GF-D8 (cell line): ENCODE data around the gene CDH4.

Experiments used
- DNase-seq: peaks from one replicate; lab custom pipeline; 2025; lab: John Stamatoyannopoulos, UW

The CDH4 gene

GRCh38 chr20:61518424-61518951 lies 266.4 kb downstream of the CDH4 start:
- no peak for DNase-seq

DNA sequence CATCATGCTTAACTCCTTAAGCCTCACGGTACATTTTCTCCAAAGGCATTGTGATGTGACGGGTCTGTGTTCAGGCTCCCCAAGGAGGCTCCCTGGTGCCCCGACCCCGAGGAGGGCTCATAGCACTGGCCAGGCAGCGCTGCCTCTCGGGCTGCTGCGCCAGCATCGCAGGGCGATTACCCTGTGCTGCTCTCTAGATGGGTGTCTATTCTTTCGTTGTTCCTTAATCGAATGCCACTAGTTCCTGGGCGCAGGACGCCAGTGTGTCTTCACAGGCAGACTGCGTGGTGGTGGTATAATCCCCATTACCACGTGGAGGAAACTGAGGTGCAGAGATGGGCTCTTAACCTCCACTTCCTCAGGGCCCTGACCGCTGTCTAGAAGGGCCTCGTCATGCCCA lies 267.4 kb downstream of the CDH4 start:
- DNase-seq, result no peak

GRCh38 chr20:61520076-61520892 lies 268.2 kb downstream of the CDH4 start:
- no peak for DNase-seq

GRCh38 chr20:61520893-61521460 lies 268.9 kb downstream of the CDH4 start:
- no peak for DNase-seq

DNA sequence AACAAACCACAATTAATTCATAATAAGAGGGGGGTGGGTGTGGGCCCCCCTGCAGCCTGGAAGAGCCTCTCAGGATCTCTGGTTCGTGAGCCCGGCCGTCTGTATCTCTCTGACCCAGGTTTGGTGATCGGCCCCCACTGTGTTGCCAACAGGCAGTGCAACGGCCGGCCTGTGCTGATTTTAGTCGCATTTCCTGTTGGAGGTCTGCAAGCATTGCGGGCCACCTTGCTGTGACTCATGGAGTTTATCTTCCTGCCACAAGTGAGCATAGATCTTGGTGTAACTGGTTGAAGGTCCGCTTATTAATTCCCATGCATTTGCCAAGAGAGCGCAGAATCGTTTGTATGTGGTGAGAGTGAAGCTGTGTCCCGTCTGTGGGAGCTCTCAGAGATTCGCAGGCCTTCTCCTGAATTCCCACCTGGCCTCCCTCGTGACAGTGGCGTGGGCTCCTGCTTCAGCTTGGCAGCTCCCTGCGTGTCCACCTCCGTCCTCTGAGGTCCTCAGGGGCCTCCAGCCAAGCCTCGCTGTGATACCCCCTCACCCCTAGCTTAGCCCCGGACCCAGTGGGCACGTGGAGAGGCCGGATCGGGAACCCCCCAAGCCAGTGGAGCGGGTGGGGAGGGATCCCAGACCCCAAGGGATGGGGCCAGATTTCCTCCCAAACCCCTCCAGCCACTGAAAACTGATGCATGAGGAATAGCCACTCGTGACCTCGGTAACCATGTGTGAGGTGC lies 269.8 kb downstream of the CDH4 start:
- DNase-seq, result no peak

DNA sequence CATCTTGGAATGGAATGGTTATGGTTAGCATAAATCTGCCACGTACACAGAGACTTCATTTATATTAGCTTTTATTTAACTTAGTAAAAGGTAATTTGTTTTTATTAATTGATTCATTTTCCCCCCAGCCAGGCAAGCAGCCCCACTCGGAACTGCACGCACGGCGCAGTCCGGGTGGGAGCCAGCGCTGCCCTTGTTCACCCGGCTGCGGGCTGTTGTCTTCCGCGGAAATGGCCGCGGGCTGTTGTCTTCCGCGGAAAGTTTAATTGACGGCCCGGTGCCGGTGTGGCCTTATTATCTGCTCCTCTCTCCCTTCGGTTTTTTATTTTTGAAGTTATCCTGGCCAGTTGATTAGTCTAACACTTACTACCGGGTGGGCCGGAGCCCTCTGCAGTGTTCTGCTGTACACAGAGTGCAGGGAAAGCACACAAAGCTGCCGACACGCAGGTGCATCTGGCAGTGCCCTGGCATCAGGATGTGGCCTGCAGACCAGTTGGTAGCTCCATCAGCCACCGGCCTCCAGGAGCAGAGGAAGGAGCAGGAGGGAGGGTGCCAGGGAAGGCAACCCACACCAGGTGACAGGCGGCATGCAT lies 270.5 kb downstream of the CDH4 start:
- DNase-seq, result no peak

- DNase-seq, result no peak
Observed at GRCh38 chr20:61523145-61523544, 271.1 kb downstream of the CDH4 start.

DNA sequence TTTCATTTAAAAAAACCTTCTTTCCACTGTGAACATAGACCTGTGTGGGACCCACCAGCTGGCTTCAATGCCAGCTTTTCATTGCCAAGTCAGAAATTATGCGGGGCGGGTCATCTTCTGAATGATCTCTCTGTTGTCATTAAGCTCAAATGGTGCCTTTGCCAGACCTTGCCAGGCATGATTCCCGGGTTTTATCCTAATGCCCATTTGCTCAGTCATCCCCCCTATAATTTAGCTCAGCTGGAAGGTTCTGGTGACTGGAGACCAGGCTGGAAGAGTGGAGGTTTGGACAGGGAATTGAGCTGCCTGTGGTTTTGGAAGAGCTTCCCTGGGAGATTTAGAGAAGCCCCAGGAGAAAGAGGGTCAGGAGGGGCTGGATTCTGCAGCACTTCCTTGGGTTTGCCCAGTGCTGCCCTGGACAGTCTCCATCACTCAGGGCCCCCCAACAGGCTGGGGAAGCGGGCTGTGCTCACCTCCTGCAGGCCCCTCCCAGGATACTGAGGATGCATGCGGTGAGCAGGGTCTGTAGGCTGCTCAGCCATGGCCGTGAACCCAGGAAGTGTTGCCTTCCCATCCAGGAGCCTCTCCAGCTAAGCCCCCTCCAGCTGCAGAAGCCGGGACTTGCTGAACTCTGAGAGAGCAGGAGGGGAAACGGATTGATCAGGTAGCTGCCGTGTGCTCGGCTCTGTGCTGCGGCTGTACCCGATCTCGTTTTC lies 273.0 kb downstream of the CDH4 start:
- DNase-seq, result no peak

DNA sequence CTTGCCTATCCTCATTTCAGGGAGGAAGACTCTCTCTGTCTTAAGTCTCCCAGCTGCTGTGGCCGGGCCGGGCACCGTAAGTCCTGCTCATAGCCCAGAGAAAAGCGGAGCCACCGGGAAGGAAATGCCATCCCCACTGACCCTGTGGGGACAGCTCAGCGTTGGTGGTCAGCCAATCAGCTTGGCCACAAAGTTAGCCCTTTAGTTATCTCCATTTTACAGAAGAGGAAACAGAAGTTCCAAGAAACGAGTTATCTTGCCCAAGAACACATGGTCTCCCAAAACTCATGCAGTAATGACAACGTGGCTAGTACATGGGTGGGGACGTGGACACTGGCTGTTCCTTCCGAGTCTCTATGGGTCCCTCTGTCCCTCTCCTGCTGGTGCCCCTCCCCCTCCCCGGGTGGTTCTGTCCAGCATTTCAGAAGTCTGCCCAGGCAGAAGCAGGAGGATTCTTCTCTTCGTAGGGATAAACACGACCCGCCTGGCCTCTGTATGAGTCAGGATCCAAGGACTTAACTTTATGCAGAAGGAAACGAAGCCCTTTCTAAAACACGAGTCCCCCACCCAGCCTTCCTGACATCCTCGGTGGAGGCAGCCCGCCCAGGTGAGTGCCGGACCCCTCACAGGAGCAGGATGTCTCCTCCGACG lies 273.8 kb downstream of the CDH4 start:
- no peak for DNase-seq

DNA sequence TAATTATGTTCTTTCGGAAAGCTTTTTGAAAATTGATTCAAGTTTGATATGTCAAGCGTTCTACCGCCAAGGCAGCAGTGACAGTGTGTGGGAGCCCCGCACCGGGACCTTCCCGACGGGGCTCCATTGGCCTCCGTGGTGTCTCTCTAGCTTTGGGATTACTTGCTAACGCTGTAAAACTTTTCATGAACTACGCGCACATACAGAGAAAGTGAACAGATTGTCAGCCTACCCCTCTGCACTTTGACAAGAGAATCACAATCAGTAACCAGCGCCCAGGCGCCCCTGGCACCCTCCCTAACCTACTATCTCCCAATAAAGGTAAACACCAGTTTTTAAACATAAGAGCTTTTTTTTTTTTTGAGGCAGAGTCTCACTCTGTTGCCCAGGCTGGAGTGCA lies 274.8 kb downstream of the CDH4 start:
- no peak for DNase-seq

DNA sequence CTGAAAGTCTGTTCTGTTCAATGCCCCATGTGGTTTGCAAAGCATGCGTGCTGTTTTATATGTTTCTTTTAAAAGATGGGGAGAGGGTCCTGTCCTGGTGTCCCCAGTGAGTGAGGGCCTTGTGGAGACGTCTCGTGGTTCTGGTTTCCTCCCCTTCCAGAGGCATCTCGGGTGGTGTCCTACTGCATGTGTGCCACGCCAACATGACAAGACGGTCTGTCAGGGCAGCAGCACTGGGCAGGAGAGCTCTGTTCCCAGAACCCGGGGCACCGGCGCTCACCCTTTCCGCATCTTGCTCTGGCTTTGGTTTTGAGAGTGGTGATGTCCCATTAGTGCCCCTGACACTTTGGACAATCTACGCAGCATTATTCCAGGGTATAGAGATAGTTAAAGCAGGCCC lies 275.6 kb downstream of the CDH4 start:
- DNase-seq, result no peak

- no peak for DNase-seq
Observed at GRCh38 chr20:61528591-61528990, 276.5 kb downstream of the CDH4 start.

DNA sequence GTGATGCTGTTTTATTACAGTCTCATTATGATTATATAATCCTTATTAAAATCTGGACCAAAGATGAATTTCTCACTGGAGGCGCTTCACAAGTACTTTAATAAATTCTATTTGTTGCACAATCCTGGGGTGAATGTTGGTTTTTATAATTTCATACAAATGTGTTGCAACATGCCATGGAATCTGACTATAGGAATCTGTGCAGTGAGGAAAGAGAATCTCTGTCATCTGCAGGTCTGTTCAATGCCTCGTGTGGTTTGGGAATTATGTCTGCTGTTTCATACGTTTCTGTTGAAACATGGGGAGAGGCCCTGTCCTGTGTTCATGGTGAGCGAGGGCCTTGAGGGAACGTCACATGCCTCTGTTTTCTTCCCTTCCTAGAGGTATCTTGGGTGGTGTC lies 277.3 kb downstream of the CDH4 start:
- no peak for DNase-seq

- no peak for DNase-seq
Observed at GRCh38 chr20:61531553-61532345, 279.7 kb downstream of the CDH4 start.

GRCh38 chr20:61532736-61533135 lies 280.7 kb downstream of the CDH4 start:
- no peak for DNase-seq

- no peak for DNase-seq
Observed at GRCh38 chr20:61533231-61533631, 281.2 kb downstream of the CDH4 start.

DNA sequence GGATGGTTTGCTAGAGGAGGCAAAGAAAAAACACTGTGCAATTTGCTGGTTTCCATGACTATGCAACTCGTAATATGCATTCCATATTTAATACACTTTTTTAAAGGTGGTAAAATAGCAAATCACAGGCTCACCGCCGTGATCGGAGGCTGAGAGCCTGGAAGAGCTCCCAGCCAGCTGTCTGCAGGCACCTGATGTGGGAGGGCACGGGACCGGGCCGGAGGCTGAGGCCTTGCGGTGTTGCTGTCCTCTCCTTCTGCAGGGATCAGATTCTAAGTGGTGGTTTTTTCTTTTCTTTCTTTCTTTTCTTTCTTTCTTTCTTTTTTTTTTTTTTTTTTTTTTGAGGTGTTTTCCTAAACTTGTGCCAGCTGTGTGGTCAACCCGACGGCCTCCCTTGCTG lies 282.3 kb downstream of the CDH4 start:
- DNase-seq, result no peak

- DNase-seq, result no peak
Observed at GRCh38 chr20:61535091-61535490, 283.0 kb downstream of the CDH4 start.

- DNase-seq, result no peak
Observed at GRCh38 chr20:61535536-61535935, 283.5 kb downstream of the CDH4 start.

DNA sequence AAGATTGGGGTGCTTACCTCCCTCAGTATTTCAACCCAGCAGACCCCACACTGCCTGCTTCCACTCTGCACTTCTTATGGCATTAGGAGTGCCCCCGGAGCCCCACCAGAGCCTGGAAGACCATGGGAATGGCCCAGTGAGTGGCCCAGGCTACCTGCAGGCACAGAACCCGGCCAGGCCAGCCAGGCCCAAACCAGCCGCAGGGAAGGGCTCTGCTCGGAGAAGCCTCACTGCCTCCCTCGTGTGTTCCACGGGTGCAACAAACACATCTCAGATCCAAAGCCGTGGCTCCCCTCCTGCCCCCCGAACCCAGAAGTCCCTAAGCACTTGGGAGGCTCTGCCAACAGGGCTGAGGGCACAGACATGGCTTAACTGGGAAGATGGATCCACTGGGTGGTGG lies 283.9 kb downstream of the CDH4 start:
- DNase-seq, result no peak

GRCh38 chr20:61536671-61537070 lies 284.6 kb downstream of the CDH4 start:
- no peak for DNase-seq
